GM18511 (cell line): Measurements from ENCODE around the gene HBB.

Source experiments
- ATAC-seq: cut with Tn5 transposase; IDR thresholded peaks from one replicate; pipeline ENCODE4 v1.9.1; 2021; ENCODE audit warnings: mild to moderate bottlenecking, moderate library complexity; ENCODE audit not compliant: unreplicated experiment

HBB gene

DNA sequence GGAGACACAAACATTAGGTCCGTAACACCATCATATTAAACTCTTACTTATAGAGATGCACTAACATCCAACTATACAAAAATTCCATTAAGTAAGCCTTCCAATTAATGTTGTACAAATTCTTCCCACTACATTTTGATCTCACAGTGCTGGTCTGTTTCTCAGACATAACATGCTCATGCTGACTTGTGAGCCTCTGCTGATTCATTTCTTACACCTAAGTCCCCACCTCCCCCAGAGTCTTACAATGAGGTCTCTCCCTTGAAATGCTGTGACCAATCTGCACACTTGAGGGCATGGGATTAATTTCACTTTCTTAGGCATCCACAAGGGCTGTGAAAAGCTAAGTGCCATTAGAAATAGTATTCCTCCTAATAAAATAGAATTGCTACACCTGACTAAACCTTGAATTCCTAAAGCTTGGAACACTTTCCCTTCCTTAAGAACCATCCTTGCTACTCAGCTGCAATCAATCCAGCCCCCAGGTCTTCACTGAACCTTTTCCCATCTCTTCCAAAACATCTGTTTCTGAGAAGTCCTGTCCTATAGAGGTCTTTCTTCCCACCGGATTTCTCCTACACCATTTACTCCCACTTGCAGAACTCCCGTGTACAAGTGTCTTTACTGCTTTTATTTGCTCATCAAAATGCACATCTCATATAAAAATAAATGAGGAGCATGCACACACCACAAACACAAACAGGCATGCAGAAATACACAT, 20.8 kb upstream of the HBB start:
- no peak for ATAC-seq

DNA sequence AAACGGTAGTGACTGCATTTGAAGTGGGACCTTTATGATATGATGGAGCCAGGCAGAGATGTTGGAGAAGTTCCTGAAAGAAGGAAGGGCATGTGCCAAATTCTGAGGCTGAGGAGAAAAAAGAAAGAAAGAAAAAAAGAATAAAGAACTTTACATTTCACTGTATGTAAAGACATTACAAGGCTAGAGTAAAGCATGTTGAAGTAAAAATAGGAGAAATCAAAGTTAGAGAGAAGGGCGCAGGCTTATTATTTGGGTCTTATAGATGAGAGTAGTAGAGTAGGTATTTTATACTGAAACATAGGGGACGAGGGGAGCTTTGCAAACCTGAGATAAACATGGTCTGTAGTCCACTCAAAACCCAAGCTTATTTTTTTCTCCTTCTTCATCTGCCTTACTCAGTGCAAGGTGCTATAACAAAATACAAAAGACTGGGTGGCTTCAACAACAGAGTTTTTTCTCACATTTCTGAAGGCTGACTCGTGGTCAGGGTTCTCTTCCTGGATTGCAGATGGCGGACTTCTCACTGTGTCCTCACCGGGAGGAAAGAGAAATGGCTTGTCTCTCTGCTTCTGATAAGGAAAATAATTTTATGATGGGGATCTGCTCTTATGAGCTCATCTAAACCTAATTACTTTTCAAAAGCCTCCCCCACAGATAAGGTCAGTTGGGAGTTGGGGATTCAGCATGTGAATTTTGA, 20.1 kb upstream of the HBB start:
- no peak for ATAC-seq

DNA sequence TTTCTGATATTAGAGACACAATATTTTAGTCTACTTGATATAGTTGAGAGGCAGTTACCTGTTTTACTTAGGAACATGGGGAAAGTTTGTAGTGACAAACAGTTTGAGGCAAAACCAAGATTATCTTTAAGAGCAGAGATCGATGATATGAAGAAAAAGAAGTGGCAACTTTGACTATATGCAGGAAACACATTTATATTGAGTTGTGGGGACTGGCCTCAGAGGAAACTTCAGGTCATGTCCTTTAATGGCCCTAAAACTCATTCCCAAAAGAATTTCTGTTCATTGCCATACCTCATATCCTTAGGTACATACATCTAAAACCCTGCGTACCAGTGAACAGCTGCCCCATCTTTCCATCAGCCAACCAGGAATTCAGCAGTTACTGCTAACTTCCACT, 18.3 kb upstream of the HBB start:
- no peak for ATAC-seq

DNA sequence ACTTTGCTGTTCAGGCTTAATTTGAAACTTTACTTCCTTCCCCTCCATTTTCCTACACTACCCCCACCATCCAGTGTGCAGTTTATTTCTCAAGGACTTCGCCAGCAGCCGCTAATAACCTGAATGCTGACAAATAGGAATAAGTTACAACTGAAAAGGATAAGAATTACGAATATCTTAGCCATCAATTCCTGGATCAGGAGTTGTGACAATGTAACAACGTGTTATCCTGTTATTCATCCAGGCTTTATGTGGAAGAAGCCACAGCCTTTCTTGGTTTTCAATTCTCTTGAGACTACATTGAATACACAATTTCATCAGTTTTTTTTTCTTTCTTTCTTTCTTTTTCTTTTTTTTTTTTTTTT, 16.9 kb upstream of the HBB start:
- no peak for ATAC-seq

DNA sequence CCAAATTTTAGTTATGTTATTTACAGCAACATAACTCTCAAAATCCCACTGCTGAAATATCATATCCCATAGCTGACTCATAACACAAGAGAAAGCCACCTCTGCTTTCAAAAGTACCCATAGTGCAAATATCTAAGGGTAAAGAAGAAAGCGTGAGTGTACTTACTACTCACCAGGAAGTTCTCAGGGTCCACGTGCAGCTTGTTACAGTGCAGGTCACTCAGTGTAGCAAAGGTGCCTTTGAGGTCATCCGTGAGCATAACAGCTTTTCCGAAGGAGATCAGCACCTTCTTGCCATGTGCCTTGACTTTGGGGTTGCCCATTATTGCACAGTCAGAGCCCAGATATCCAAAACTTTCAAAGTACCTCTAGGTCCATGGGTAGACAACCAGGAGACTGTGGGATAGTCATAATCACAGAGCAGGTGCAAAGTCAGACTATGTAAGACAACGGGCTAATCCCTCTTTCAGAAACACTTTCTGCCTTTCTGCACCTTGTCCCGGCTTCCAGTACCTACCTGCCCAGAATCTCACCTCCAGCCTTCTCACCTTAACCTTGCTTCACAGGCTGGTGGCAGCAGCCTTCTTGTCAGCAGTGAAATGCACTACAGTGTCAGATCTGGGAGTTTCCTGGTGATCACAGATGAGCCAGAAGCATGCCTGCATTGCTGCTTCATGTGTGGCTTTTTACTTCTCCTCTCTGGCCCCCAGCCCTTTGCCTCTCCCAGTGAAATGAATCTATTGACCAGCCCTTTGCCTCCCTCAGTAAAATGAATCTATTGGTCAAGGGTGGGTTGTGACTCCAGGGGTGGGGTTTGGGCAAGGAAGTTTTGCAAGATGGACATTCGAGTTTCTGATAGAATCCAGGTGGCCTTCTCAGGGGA, 16.3 kb upstream of the HBB start:
- peak; percentile 78 for ATAC-seq

DNA sequence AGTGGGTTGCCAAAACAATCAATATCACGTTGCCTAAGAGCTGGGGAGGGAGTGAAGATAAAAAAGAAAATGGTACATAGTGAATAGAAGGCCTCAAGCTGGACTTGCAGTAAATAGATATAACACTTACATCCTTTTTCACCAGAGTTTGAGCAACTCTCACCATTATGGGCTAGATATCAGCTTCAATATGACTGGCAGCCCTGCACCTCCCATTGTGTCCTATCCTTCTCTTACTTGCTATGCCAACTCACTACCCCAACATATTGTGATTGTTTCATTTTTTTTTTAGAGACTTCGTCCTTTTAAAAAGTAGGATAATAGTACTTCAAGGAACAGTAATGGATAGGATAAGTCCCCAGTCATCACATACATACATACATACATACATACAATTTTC, 15.3 kb upstream of the HBB start:
- no peak for ATAC-seq

DNA sequence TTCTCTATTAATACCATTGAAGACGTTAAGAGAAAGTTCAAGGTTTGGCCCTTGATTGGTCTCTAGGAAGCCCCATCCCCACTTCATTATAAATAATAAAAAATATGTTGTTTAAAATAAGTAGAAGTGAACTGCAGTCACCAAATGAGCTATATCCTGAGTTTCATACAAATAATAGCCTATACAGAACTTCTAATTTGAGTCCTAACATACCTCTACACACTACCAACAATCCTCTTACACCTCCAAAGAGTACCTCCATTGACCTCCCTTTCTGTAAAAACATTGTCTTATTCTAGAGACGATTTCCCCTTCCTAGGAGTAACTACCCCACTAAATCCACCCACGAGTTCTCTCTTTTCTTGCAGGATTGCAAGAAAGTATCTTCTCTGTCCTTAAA, 14.6 kb upstream of the HBB start:
- no peak for ATAC-seq

DNA sequence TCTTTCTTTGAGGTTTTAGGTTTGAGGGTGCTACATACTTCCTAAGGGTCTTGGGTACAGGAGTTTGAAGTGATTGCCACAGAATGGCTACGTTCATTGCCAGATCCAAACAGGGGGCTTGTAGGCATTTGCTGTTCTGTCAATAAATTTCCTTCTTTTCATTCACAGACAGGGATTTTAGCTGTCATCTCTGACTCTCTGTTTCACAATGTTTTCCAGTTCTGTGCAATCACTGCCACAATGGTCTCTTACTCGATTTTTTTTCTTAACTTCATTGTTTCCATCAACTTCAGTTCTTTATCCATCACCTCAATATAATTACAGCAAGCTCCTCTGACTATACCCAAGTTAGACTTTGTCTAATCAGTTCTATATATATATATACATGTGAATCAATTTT, 13.6 kb upstream of the HBB start:
- ATAC-seq = no peak

DNA sequence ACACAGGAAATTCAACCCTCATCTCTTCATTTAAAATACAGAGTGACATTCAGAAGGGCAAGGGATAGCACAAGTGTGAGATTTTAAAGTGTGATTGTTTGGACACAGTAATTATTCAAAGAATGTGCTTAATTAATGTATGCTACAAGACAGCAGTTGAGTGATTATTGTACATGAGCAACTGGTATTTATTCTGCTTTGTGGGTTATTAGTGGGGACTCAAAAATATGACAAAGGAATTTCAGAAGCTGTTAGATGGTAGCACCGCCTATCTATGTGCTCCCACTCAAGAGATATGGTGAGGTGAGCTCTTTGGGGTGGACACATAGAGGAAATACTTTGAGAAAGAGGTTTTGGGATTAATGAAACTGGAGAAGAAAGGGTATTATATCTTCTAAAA, 13.2 kb upstream of the HBB start:
- ATAC-seq = no peak

DNA sequence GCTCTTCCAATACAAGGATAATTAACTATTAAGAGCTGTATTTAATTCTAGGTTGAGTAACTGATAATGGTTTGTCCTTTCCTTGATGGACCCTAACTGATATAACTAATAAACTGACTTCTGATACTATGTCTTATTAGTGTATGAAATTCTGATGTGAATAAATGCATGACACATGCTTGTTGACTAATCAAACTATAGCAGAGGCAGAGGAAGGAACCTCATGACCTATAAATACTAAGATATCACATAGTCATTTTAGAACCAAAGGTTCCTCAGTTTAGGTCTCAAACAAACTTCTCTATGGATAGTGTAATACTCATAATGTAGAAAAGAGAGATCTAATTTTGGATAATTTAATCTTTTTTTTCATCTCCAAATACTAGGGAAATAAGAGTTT, 12.2 kb upstream of the HBB start:
- no peak for ATAC-seq

DNA sequence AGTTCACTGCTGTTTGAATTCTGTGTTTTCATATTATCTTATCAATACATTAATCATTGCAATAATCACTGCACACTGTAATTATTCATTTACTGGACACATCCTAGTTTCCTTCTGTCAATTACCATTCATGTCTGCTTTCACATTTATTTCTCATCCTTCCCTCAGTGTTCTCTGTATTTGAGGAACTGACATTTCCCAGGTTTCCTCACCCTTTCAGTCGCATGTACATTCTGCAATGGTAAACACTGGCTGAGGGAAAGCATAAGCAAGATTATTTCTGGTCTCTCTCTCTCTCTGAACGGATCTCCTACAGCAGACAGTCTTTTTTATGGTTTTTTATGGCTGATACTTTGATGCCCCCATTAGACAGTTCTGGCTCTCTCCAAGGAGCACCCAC, 11.6 kb upstream of the HBB start:
- ATAC-seq = no peak

DNA sequence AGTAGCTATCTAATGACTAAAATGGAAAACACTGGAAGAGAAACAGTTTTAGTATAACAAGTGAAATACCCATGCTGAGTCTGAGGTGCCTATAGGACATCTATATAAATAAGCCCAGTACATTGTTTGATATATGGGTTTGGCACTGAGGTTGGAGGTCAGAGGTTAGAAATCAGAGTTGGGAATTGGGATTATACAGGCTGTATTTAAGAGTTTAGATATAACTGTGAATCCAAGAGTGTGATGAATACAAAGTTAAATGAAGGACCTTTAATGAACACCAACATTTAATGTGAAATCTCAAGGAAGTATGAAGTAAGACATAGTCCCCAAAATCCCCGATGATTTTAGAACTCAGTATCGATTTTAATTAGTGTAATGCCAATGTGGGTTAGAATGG, 10.5 kb upstream of the HBB start:
- ATAC-seq = no peak

DNA sequence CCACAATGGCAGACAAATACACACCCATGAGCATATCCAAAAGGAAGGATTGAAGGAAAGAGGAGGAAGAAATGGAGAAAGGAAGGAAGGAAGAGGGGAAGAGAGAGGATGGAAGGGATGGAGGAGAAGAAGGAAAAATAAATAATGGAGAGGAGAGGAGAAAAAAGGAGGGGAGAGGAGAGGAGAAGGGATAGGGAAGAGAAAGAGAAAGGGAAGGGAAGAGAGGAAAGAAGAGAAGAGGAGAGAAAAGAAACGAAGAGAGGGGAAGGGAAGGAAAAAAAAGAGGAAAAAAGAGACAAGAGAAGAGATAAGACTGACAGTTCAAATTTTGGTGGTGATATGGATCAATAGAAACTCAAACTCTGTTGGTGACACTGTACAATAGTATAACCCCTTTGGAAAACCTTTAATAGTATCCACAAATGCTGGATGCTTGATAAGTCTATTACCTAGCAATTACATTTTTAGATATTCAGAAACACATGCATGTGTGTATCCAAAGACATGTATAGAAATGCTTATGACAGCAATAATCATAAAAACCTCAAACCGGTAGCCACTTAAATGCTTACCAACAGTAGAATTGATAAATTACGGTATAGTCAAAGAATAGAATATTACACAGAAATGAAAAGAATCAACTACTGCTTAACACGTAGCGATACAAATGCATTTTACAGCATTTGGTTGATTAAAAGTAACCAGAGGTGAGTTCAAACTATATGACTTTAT, 8.7 kb upstream of the HBB start:
- no peak for ATAC-seq

DNA sequence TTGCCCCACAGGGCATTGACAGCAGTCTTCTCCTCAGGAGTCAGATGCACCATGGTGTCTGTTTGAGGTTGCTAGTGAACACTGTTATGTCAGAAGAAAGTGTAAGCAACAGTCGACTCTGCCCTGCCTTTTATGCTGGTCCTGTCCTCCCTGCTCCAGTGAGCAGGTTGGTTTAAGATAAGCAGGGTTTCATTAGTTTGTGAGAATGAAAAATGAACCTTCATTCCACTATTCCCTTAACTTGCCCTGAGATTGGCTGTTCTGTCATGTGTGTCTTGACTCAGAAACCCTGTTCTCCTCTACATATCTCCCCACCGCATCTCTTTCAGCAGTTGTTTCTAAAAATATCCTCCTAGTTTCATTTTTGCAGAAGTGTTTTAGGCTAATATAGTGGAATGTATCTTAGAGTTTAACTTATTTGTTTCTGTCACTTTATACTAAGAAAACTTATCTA, 7.5 kb upstream of the HBB start, which contains the start of gene HBD:
HBD (minus strand) TSS at position 103 of the 454 bp plus-strand sequence; CDS start at position 53, 50 bp downstream.
- ATAC-seq = peak; percentile 91

DNA sequence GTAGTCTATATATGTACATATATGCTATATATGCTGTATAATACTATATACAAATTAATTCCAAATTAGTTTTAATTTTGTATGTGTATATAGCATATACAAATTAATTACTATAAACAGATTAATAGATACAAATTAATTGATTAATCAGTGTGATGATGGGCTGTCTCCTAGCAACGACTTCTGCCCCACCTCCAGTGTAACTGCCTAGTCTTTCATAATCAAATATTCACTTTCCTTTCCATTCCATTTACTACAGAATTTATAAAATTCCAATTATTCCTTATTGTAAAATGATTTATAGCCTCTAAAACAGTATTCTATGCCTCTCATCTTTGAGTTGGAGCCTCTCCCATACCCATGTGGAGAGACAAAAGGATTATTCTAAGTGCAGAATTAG, 6.4 kb upstream of the HBB start:
- ATAC-seq = no peak

DNA sequence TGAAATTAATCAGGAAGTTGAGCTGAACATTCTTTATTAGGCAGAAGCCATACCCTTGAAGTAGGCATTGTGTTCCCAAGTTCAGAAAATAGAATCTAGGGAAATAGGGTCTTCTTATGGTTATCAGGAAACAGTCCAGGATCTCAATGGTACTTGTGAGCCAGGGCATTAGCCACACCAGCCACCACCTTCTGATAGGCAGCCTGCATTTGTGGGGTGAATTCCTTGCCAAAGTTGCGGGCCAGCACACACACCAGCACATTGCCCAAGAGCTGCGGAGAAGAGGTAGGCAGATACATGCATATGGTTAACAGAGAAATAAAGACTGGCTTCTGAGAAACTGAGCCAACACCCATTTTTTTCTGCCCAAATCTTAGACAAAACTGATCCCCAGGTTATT, 6.0 kb upstream of the HBB start:
- no peak for ATAC-seq

DNA sequence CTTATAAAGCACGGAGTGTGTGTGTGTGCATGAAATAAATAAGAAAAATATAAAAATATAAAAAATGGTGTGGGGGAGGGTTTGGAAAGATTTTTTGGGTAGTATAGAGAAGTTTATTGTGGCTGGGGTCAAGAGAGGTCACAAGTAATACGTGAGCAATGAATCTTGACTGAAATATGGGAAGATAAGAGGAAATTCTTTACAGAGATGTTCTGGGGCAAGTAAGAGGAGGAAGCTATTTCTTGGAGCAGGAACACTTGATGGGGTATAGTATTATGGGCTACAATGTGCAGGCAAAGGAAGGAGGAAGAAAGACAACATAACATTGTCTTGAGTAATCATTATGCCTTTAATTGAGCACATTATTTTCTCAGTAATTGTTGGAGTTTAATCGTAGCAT, 5.3 kb upstream of the HBB start:
- ATAC-seq = no peak

DNA sequence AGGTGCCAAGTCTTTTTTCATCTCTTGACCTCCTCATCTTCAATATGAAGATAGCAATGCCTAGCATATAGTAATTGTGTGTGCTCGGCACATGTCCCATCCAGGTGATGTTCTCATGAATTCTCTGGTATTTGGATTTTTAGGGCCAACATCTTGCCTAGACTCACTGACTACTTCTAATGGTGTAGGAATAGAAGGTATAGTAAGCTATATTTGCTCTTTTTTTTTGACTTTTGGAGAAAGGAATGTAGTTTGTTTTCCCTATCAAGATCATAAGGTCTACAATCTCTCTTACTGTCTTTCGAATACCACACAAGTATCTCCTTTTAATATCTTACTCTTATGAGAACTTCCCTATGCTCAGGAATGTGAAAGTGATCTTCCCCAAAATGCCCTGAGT, 4.2 kb upstream of the HBB start:
- ATAC-seq = no peak

DNA sequence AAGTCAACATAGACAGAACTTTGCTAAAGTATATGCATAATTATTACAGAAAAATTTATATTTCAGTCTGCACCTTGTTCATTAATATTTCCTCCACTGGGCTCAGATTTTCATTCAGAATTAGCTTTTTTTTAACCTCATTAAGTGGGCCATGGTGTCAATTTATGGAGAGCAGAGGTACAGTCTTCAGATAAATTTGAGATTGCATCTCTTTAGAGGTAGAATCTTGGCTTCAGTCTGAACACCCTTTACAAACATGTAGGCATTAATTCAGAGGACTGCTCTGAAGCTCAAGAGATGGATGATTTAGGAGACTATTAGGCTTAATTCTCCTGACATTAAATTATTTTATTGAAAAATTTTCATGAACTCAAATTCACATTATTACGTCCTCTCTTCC, 3.4 kb upstream of the HBB start:
- no peak for ATAC-seq

DNA sequence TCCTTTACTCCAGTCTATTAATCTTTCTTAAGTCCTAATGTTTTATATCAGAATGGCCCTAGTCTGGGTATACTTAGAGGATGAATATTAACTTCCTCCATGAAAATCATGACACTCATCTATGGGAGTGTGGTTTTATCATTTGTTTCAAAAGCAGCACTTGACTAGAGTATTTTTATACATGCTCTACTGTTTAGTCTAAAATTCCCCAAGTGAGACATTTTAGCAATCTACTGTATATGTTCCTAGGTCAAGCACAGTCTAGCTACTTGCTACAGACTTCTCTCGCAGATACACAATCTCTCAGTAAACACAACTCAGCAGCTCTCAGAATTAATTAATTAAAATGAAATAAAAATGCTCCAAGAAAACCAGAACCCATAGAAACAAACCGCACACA, 2.9 kb upstream of the HBB start:
- ATAC-seq = no peak

DNA sequence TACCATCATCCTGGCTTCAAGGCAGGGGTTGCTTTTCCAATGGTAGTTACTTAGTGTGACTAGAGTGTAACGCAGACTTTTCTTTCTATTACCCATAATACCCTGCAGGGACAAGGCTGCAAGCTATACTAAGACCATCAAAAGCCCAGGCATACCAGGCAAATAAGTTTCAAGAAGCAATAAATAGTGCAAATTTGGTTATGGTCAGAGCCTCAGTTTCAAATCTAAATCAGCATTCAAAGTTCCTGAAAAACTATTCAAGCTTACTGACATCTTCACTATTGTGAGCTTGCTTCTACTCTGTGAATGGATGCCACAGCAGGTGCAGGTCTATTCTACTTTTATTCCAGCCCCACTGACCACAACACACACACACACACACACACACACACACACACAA, 2.5 kb upstream of the HBB start:
- ATAC-seq = no peak
